ENCODE data around the gene RAI1. TPM values are rescaled to one million over a fixed set of nuclear protein-coding genes. Genes with fewer than 3 reads are reported as not detected.

Gene RAI1
- polyA plus RNA-seq, 2 of the 4 experiments (the other 2 are of a cell fraction): 3.5 to 23.8 TPM

- no peak for TF ChIP-seq CTCF (IDR thresholded peaks at IDR 0.05)
- no peak for TF ChIP-seq NR3C1 (IDR thresholded peaks at IDR 0.05)
- 0 out of 3 replicates have a peak, but pooled peaks have one; percentile 4 for TF ChIP-seq SMC3 (IDR thresholded peaks at IDR 0.05)
- TF ChIP-seq TP53 (CRISPR knock-in tag; IDR thresholded peaks at IDR 0.05): peak; percentile 84; the same call in 1 of the 2 replicates
These were observed 158.8 kb downstream of the RAI1 start (continued) for GRCh38 chr17:17839791-17840707.

GRCh38 chr17:17840751-17841591 is 159.7 kb downstream of the RAI1 start:
- no peak for DNase-seq (ENCODE audit: low read depth in 1 of 2, low spot score in 1 of 2)
- ATAC-seq: no peak; a peak in 1 of 6 replicates
- CTCF ChIA-PET: interaction anchor here (0.5 to 35.9 kb wide), 6 partner anchors 14 to 161 kb away, joined by 3 to 859 read pairs (median 16); no protein-coding TSS in a partner anchor
- Histone ChIP-seq H3K4me1 (peaks cover 48% of the 10 kb centered on the region), H3K9me3 (no peaks in the 10 kb centered on the region), H3K4me3 (peak overlapping the region; percentile 44), H3K4me2 (peak overlapping the region; percentile 93), H3K27ac (peak overlapping the region; percentile 98)
- 74% methylated on average over 7 of the region's 7 CpGs for WGBS (ENCODE audit: missing lambda C conversion rate)
- POLR2A ChIA-PET: interaction anchor here (0.7 to 2.0 kb wide), 7 partner anchors 11 to 118 kb away, joined by 3 to 6 read pairs (median 4); no protein-coding TSS in a partner anchor
- FAIRE-seq: peak; percentile 73
- no peak for TF ChIP-seq FOSL2 (IDR thresholded peaks at IDR 0.05)
- TF ChIP-seq FOSL2 (CRISPR knock-in tag; IDR thresholded peaks at IDR 0.05): peak; percentile 49; the same call in 1 of the 2 replicates
- no peak for TF ChIP-seq TFCP2L1 (CRISPR knock-in tag; IDR thresholded peaks at IDR 0.05)
- TF ChIP-seq RAD21 (conservative IDR thresholded peaks at IDR 0.05 in 1 of 2, IDR thresholded peaks at IDR 0.05 in 1 of 2): no peak
- TF ChIP-seq ZC3H11A (IDR thresholded peaks at IDR 0.05): no peak
- no peak for TF ChIP-seq RNF2 (IDR thresholded peaks at IDR 0.05; ENCODE audit: borderline replicate concordance, low read depth)
- TF ChIP-seq HOXB5 (CRISPR knock-in tag; IDR thresholded peaks at IDR 0.05): 0 out of 2 replicates have a peak, but pooled peaks have one; percentile 24
- TF ChIP-seq MAX (IDR thresholded peaks at IDR 0.05): no peak
- TF ChIP-seq HOXB13 (CRISPR knock-in tag; IDR thresholded peaks at IDR 0.05; ENCODE audit: low read depth): no peak
- no peak for TF ChIP-seq RFX5 (IDR thresholded peaks at IDR 0.05)
- no peak for TF ChIP-seq ELK1 (IDR thresholded peaks at IDR 0.05; ENCODE audit: low read depth, low read length)
- TF ChIP-seq ZNF302 (CRISPR knock-in tag; IDR thresholded peaks at IDR 0.05): peak; percentile 38; the same call in 1 of the 2 replicates
- no peak for TF ChIP-seq MAFK (IDR thresholded peaks at IDR 0.05; ENCODE audit: partially characterized antibody)
- TF ChIP-seq PBX3 (IDR thresholded peaks at IDR 0.05): no peak
- TF ChIP-seq CBX8 (IDR thresholded peaks at IDR 0.05): no peak
- no peak for TF ChIP-seq ZSCAN20 (CRISPR knock-in tag; IDR thresholded peaks at IDR 0.05)
- TF ChIP-seq ESRRA (IDR thresholded peaks at IDR 0.05; ENCODE audit: borderline replicate concordance, low read length): no peak
- no peak for TF ChIP-seq HMGXB4 (CRISPR knock-in tag; IDR thresholded peaks at IDR 0.05; ENCODE audit: borderline replicate concordance)
- TF ChIP-seq EHF (CRISPR knock-in tag; IDR thresholded peaks at IDR 0.05): peak; percentile 66; the same call in 1 of the 2 replicates
- TF ChIP-seq POLR2A (IDR thresholded peaks at IDR 0.05; ENCODE audit: low read length): peak; percentile 1
- TF ChIP-seq NR3C1 (IDR thresholded peaks at IDR 0.05): no peak
- TF ChIP-seq KDM5A (IDR thresholded peaks at IDR 0.05): no peak
- no peak for TF ChIP-seq ATOH8 (CRISPR knock-in tag; IDR thresholded peaks at IDR 0.05; ENCODE audit: low read depth)
- no peak for TF ChIP-seq NPAS2 (CRISPR knock-in tag; IDR thresholded peaks at IDR 0.05; ENCODE audit: borderline replicate concordance)
- no peak for TF ChIP-seq GATA3 (IDR thresholded peaks at IDR 0.05; ENCODE audit: borderline replicate concordance)
- TF ChIP-seq ZFP36 (IDR thresholded peaks at IDR 0.05; ENCODE audit: borderline replicate concordance, partially characterized antibody): no peak
- TF ChIP-seq SREBF2 (IDR thresholded peaks at IDR 0.05): no peak

Measured in A549 (cell line).